HEK293T (cell line): ENCODE measurements around the gene DELE1.

ENCODE experiments used
- CTCF ChIA-PET: fragments of 350-600 bp; formaldehyde crosslinking; extraction: SDS; loops from one replicate; lab custom pipeline; 2021; ENCODE audit warnings: antibody characterized with exemption, inconsistent platforms; lab: Yijun Ruan, JAX
- POLR2A ChIA-PET: fragments of 350-600 bp; formaldehyde crosslinking; extraction: SDS; loops from one replicate; lab custom pipeline; 2020; ENCODE audit warnings: antibody characterized with exemption, inconsistent platforms; lab: Yijun Ruan, JAX
- DNase-seq: peaks from one replicate; pipeline ENCODE4 v3.0.0; 2012; ENCODE audit warnings: mixed read lengths; ENCODE audit errors: extremely low spot score
- ARNT ChIP-seq: fragments of 450-650 bp; IDR thresholded peaks from 2 replicates; pipeline ENCODE4 v1.6.1; 2017; ENCODE audit warnings: mild to moderate bottlenecking
- BHLHE40 ChIP-seq: fragments of 450-650 bp; IDR thresholded peaks from 2 replicates; pipeline ENCODE4 v1.6.1; 2016; ENCODE audit warnings: mild to moderate bottlenecking, moderate library complexity, borderline replicate concordance
- CTBP1 ChIP-seq: fragments of 450-650 bp; IDR thresholded peaks from 2 replicates; pipeline ENCODE4 v1.6.1; 2016; ENCODE audit warnings: borderline replicate concordance
- ELF4 ChIP-seq: fragments of 450-650 bp; IDR thresholded peaks from 2 replicates; pipeline ENCODE4 v1.6.1; 2017; ENCODE audit warnings: antibody characterized with exemption
- FOXA1 ChIP-seq: fragments of 450-650 bp; IDR thresholded peaks from 2 replicates; pipeline ENCODE4 v1.6.1; 2016; ENCODE audit warnings: mild to moderate bottlenecking
- FOXK2 ChIP-seq: fragments of 450-650 bp; IDR thresholded peaks from 2 replicates; pipeline ENCODE4 v1.6.1; 2016; ENCODE audit warnings: mild to moderate bottlenecking
- FOXM1 ChIP-seq: fragments of 450-650 bp; IDR thresholded peaks from 2 replicates; pipeline ENCODE4 v1.6.1; 2017; ENCODE audit warnings: mild to moderate bottlenecking, borderline replicate concordance
- HDGF ChIP-seq: fragments of 450-650 bp; IDR thresholded peaks from 2 replicates; pipeline ENCODE4 v1.6.1; 2017; ENCODE audit warnings: antibody characterized with exemption, borderline replicate concordance
- L3MBTL2 ChIP-seq: fragments of 450-650 bp; conservative IDR thresholded peaks from 2 replicates; pipeline ENCODE4 v1.6.1; 2016; ENCODE audit warnings: mild to moderate bottlenecking
- LEF1 ChIP-seq: fragments of 450-650 bp; IDR thresholded peaks from 2 replicates; pipeline ENCODE4 v1.6.1; 2017; ENCODE audit warnings: mild to moderate bottlenecking, borderline replicate concordance
- NFRKB ChIP-seq: fragments of 450-650 bp; IDR thresholded peaks from 2 replicates; pipeline ENCODE4 v1.6.1; 2016; ENCODE audit warnings: mild to moderate bottlenecking, moderate library complexity
- SP1 ChIP-seq: fragments of 450-650 bp; IDR thresholded peaks from 2 replicates; pipeline ENCODE4 v1.6.1; 2017
- SUZ12 ChIP-seq: fragments of 450-650 bp; IDR thresholded peaks from 2 replicates; pipeline ENCODE4 v1.6.1; 2016; ENCODE audit warnings: mild to moderate bottlenecking
- TARDBP ChIP-seq: fragments of 450-650 bp; IDR thresholded peaks from 2 replicates; pipeline ENCODE4 v1.6.1; 2016
- ZNF384 ChIP-seq: fragments of 450-650 bp; IDR thresholded peaks from 2 replicates; pipeline ENCODE4 v1.6.1; 2016
- TF ChIP-seq, protein P1 (sequence below): fragments of 450-650 bp; IDR thresholded peaks from 2 replicates; pipeline ENCODE4 v1.6.1; 2016

DELE1 gene

DNA sequence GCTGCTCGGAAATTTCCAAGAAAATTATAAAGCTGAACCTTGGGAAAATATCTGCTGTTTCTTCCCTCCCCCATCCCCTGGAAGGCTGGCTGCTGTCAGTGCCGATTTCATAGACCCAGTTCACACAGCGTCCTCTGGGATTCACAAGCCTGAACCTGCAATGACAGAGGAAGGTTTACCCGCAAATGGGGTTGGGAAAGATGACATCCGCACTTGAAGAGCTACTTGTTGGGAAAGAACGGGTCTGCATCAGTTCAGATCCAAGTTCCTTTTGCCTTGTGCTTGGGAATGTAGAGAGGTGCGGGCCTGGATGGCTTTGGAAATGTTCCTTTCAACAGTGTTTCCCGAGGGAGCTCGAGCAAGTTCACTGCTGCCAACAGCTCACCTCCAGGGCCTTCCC is 20.4 kb downstream of the DELE1 start:
- TF ChIP-seq TARDBP, result no peak
- TF ChIP-seq ZNF384, result no peak
- no peak for TF ChIP-seq SP1
- TF ChIP-seq HDGF, result no peak
- TF ChIP-seq SUZ12, result no peak
- TF ChIP-seq FOXK2, result no peak
- TF ChIP-seq LEF1, result no peak
- no peak for TF ChIP-seq BHLHE40
- TF ChIP-seq ARNT, result no peak
- TF ChIP-seq FOXM1, result no peak
- no peak for TF ChIP-seq L3MBTL2
- no peak for TF ChIP-seq CTBP1
- TF ChIP-seq NFRKB, result no peak
- no peak for TF ChIP-seq FOXA1
- TF ChIP-seq ELF4, result no peak
- TF ChIP-seq, protein P1, sequence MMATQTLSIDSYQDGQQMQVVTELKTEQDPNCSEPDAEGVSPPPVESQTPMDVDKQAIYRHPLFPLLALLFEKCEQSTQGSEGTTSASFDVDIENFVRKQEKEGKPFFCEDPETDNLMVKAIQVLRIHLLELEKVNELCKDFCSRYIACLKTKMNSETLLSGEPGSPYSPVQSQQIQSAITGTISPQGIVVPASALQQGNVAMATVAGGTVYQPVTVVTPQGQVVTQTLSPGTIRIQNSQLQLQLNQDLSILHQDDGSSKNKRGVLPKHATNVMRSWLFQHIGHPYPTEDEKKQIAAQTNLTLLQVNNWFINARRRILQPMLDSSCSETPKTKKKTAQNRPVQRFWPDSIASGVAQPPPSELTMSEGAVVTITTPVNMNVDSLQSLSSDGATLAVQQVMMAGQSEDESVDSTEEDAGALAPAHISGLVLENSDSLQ, result no peak
- ChIA-PET POLR2A (interaction anchor here (1.0 to 6.9 kb wide), 4 partner anchors 11 to 307 kb away, joined by 3 to 38 read pairs (median 3); partner anchors contain the start of genes DELE1, HDAC3 and RELL2), CTCF (interaction anchor here (1.2 kb wide), 1 partner anchor 17 kb away, joined by 5 read pairs; no protein-coding TSS in a partner anchor)
- DNase-seq, result no peak

DNA sequence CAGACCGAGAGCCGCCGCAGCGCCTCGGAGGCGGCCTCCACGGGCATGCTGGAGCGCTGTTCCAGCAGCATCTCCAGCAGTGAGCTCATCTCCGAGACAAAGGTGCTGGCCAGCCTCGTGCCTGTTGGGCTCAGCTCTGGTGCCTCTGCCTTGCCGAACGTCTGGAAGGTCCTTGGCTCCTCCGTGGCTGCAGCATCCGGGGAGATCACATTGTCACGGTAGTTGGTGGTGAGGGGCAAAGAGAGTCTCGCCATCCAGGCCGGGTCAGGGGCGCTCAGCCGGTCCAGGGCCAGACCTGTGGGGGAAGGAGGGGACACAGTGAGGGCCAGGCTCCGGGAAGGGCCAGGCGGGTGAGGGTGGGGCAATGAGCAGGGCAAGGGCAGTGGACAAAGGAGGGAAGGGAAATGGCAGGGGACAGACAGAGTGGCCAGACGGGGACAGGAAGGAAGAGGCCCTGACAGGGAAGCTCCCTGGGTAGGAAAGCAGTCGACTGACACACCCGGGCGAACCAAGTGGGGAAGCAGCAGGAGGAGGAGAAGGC is 21.9 kb downstream of the DELE1 start:
- TF ChIP-seq BHLHE40, result no peak
- TF ChIP-seq, protein P1, result no peak
- TF ChIP-seq ZNF384, result no peak
- TF ChIP-seq ARNT, result no peak
- no peak for TF ChIP-seq FOXA1
- TF ChIP-seq HDGF, result no peak
- no peak for TF ChIP-seq L3MBTL2
- no peak for TF ChIP-seq NFRKB
- no peak for TF ChIP-seq SUZ12
- no peak for TF ChIP-seq FOXK2
- no peak for TF ChIP-seq FOXM1
- TF ChIP-seq ELF4, result no peak
- TF ChIP-seq LEF1, result no peak
- no peak for TF ChIP-seq SP1
- TF ChIP-seq CTBP1, result no peak
- TF ChIP-seq TARDBP, result no peak
- DNase-seq, result no peak
- CTCF ChIA-PET, result interaction anchor here (1.0 kb wide), 1 partner anchor 15 kb away, joined by 4 read pairs; no protein-coding TSS in a partner anchor
- POLR2A ChIA-PET, result interaction anchor here (1.4 to 6.9 kb wide), 2 partner anchors 22 kb away, joined by 3 to 38 read pairs; partner anchors contain the start of gene DELE1

DNA sequence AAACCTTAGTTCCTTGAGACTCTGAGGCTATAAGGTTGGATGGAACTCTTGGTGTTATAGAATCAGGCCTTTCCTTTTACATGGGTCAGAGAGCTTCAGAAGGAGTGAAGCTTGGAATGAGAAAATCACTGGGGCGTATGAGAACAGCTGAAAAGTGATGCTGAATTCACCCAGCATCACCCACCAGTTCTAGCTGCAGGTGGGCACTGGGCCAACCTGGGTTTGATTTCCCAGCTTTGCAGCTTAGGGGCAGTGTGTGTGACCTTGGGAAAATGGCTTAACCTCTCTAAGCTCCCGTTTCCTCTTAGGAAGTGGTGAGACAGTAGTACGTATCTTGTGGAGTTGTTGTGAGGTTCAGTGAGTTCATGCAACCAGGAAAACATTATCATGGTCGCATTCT is 23.6 kb downstream of the DELE1 start:
- TF ChIP-seq LEF1, result no peak
- TF ChIP-seq, protein P1, result no peak
- TF ChIP-seq ARNT, result no peak
- CTCF ChIA-PET, result interaction anchor here (0.7 to 1.6 kb wide), 3 partner anchors 14 to 68 kb away, joined by 3 to 8 read pairs (median 4); no protein-coding TSS in a partner anchor
- DNase-seq, result no peak
- POLR2A ChIA-PET, result interaction anchor here (6.9 kb wide), 1 partner anchor 24 kb away, joined by 38 read pairs; the partner anchor contains the start of gene DELE1

DNA sequence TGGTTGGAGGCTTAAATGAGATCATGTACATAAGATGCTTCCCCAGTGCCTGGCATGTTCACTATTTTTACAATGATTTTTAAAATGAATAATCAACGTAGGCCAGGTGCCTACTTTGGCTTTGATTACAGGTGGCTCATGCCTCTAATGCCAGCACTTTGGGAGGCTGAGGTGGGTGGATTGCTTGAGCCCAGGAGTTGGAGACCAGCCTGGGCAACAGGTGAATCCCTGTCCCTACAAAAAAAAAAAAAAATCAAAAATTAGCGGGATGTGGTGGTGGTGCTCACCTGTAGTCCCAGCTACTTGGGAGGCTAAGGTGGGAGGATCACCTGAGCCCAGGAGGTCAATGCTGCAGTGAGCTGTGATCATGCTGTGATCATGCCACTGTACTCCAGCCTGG is 25.1 kb downstream of the DELE1 start:
- POLR2A ChIA-PET, result no interaction called here
- no peak for DNase-seq
- CTCF ChIA-PET, result interaction anchor here (0.6 to 1.6 kb wide), 2 partner anchors 12 to 339 kb away, joined by 4 to 8 read pairs; no protein-coding TSS in a partner anchor
- no peak for TF ChIP-seq HDGF
- no peak for TF ChIP-seq FOXK2

DNA sequence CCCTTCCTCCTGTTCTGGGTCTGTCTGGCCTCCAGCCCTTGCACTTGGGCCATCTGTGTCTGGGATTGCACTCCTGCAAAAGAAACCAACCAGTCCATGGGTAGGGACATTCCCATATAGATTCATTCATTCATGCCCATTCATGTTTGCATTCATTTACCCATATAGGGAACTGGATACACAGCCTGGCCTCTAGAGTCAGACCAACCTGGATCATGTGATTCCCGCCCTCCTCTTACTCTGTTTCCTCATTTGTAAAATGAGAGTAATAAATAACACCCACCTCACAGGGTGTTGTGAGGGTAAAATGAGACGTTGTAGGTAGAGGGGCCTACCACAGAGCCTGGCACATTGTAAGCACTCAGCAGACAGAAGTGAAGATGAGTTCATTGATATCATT is 25.8 kb downstream of the DELE1 start:
- TF ChIP-seq, protein P1, result no peak
- no peak for TF ChIP-seq SUZ12
- no peak for TF ChIP-seq HDGF
- no peak for TF ChIP-seq ELF4
- TF ChIP-seq NFRKB, result no peak
- no peak for TF ChIP-seq L3MBTL2
- no peak for TF ChIP-seq TARDBP
- POLR2A ChIA-PET, result no interaction called here
- CTCF ChIA-PET, result no interaction called here
- DNase-seq, result no peak
